Stimulated activated CD4-positive, alpha-beta T cell treated with anti-CD3 and anti-CD28 coated beads, Interleukin-1b, Interleukin-23, amount 100 ng/mL, for 24 hours (primary cell): Measurements from ENCODE around the gene MS4A4E.
"Not testable (repeated sequence)": the region's sequence is repeated elsewhere in the genome, so short reads cannot be mapped to it uniquely, and the experiment has no call there.

Experiments used
- DNase-seq, 4 experiments: peaks; one replicate each; pipeline ENCODE4 v3.0.0-alpha.2; 2020; ENCODE audit warnings: low read depth in 4 of 4, low spot score in 1 of 4

Gene MS4A4E

DNA sequence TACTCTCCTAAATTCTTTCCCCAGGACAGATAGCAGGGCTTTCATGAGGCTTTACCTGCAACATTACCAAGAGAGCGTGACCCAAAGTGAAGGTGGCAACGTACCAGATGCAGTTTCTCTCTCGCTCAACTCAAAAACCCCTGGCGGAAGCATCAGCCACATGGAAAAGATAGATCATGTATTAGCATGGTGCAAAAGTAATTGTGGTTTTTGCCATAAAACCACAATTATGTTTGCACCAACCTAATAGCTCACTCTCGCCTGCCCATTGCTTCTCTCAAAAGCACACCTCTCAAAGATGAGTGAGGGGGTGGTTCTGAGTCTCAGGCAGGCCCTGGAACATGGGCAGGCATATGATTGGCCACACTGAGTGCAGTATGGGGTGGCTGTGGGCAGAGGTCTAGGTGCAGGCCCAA, 67.1 kb downstream of the MS4A4E start:
- DNase-seq = no peak

DNA sequence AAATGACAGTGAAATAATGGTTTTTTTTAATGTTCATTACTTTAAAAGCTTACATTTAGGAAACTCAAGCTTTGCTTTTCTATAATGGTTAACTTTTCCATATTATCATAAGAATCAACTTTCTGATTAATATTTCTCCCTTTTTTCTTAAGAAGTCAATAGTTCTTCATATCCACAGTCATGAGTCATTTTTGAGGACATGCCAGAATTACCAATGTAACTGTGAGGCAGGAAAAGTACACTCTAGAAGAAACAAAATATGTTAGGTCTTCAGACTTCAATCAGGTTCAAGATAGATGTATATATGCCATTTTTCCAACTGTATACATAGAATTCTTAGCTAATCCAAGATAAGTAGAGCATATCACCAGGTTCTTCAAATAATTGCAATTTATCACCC, 70.9 kb downstream of the MS4A4E start:
- DNase-seq = no peak

- no peak for DNase-seq
Measured at GRCh38 chr11:60170566-60170965, 72.4 kb downstream of the MS4A4E start.

DNA sequence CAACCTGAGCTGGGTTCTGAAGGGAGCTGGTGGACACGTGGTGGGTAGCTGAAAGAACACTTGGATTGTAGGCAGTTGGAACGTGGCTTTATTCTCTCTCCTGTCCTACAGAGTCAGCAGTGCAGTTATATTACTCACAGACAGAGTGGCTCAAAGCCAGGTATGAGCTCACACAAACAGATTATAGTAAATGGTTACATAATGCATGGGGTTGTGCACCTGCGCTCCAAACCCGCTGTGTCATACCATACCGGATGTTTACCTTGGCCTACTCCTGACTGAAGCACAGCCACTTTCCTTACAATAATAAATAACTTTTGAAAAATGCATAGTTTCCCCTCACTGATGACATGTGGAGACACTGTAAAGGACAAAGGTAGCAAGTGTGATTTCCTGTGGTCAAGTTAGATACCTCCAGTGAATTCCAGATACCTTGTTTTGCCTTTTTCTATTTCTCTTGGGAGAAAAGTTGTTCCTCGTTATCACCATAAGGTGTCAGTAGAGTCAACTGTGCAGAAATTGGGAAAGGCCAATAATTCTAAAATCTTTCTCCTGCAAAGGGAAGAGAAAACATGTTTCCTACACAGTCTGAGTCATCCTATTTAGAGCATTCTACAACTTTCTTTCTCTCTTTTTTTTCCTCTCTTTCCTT, 73.5 kb downstream of the MS4A4E start:
- DNase-seq = no peak

DNA sequence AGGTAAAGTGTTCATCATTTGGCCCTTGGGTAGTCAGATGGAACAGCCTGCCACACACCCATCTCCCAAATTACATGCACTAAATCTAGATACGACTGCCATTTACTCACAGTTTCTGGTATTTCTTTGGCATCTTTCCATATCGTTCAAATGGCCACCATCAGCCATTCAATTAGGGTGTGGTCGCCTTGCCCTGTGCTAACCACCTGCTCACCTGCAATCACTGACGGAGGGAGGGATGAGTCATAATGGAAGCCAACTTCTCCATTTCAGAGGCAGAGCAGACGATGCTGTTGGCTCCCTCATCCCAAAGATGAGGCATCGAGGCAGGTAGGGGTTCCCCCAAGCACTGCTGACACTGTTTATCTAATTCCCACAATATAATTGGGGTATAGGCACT, 74.6 kb downstream of the MS4A4E start:
- DNase-seq = no peak

DNA sequence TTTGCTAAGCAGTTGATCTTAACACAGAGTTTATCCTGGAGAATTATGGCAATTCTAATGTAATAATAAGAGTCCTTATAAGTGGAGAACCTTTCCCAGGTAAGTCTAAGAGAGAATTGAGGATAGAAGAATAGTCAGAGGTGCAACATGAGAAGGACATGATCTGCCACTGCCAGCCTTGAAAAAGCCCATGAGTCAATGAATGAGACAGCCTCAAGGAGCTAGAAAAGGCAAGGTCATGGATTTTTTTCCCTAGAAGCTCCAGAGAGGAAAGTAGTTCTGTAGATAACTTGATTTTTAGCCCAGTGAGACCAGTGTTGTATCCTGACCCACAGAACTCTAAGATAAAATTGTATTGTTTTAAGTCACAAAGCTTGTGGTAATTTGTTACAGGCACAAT, 77.0 kb downstream of the MS4A4E start:
- DNase-seq = no peak

- no peak for DNase-seq
Measured at GRCh38 chr11:60165538-60165937, 77.4 kb downstream of the MS4A4E start.

- no peak for DNase-seq
Measured at GRCh38 chr11:60164550-60165075, 78.3 kb downstream of the MS4A4E start.

- DNase-seq = no peak
Measured at GRCh38 chr11:60161766-60162165, 81.2 kb downstream of the MS4A4E start.

DNA sequence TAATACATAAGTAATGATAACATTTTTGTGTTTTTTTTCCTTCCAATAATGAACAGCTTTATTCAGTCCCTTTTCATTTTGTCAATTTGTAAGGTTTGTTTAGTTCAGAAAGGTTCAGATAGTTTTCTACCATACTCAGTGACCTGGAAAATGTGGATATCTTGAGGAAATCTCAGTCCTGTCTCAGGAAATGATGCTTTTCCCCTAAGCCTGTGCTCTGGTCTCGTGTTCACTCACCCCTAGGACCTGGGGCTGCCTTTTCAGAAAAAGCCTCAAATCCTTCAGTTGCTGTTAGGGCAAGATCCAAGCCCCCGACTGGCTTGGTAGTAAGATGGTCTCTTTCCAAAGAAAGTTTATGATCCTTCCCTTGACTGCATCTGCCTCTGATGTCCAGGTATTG, 81.8 kb downstream of the MS4A4E start:
- no peak for DNase-seq

DNA sequence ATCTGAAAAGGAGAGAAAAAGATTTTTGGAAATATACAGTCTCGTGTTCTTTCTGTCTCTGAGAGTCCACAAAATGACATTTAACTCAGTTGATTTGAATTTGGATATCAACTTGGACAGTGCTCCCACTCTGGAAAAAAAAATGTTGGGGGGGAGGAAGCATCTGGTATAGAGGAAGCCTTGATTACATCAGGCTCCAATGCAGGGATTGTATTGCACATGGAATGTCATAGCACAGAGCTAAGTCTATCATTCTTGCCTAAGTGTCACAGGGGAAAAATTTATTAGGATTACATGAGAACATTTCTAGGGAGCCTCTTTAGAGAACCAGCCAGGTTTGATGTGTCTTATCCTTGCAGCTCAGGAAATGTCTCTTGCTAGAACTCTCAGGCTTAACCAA, 83.1 kb downstream of the MS4A4E start:
- no peak for DNase-seq

DNA sequence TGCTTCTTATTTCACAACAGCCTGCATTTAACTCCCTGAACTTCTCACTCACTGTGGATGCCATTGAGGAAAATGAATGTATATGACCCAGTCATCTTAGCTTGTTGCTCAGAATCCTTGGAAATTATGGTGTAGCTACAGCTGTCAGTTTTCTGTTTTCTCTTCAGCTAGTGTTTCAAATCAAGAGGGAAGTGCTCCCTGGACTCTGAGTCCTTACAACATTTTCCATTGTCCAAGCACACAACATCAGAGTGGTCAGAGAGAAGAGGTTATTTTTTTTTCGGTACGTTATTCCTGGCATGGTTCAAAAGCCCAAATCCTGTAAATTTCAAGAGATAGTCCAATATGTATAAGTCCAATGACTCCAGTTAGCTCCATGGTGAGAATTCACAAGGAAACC, 83.7 kb downstream of the MS4A4E start:
- no peak for DNase-seq

GRCh38 chr11:60158636-60159035, 84.3 kb downstream of the MS4A4E start:
- DNase-seq = no peak

GRCh38 chr11:60155931-60156330, 87.0 kb downstream of the MS4A4E start:
- DNase-seq = no peak

DNA sequence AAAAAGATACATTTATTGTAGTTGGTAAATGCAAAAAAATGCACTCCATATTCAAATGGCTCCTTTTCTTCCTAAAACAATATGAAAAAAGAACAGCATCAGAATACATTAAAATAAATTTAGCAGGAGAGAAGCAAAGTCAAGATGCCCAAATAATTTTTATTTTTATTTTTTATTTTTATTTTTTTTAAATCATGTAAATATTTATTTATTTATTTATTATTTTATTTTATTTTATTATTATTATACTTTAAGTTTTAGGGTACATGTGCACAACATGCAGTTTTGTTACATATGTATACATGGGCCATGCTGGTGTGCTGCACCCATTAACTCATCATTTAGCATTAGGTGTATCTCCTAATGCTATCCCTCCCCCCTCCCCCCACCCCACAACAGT, 90.2 kb downstream of the MS4A4E start:
- DNase-seq = not testable (repeated sequence)

DNA sequence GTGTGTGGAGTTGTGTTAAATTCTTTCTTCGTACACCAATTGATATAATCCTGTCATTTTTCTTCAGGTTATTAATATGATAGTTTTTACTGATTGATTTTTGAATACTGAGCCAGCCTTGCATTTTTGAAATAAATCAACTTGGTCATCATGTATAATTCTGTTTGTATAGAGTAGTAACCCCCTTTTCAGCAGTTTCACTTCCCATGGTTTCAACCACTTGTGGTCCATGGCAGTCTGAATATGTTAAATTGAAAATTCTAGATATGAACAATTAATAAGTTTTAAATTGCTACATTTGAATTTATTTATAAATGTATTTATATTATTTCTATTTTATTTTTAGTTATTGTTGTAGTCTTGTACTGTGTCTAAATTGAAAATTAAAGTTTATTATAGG, 92.7 kb downstream of the MS4A4E start:
- no peak for DNase-seq
